ENCODE results near the gene GPR39. TPM values are rescaled to one million over a fixed set of nuclear protein-coding genes. Genes with fewer than 3 reads are reported as not detected.

GPR39 gene
- total RNA-seq, 1 experiment from 2014 or later, result 34.8 TPM

- no peak overlapping the region for H3K4me3 ChIP-seq (ENCODE audit: low read length)
- no peaks in the 10 kb centered on the region for H3K9me3 ChIP-seq (ENCODE audit: low read length)
- no peak overlapping the region for H3K4me2 ChIP-seq (ENCODE audit: low read length)
- no peaks in the 10 kb centered on the region for H3F3A ChIP-seq (ENCODE audit: low read length, unreplicated experiment)
- H4K20me1 ChIP-seq (ENCODE audit: low read length), result no peaks in the 10 kb centered on the region
- ChIA-PET POLR2A (ENCODE audit: unreplicated experiment) (interaction anchor here (0.6 kb wide), 2 partner anchors 14 to 438 kb away, joined by 3 to 4 read pairs; no protein-coding TSS in a partner anchor), CTCF (no interaction called here)
- no peak overlapping the region for H2AFZ ChIP-seq (ENCODE audit: low read length)
- H3K9me2 ChIP-seq (replicated peaks; ENCODE audit: low read length), result no peaks in the 10 kb centered on the region
- H3K9ac ChIP-seq (ENCODE audit: low read length), result no peak overlapping the region
- H3K36me3 ChIP-seq (ENCODE audit: low read depth, low read length), result no peaks in the 10 kb centered on the region
- H3K4me1 ChIP-seq (ENCODE audit: insufficient read depth, low read length), result peaks cover 18% of the 10 kb centered on the region
- intact Hi-C loops (cut with micrococcal nuclease), result no loop called here
- no peak for TF ChIP-seq EZH2 (IDR thresholded peaks at IDR 0.05; ENCODE audit: low read length, unreplicated experiment)
- H3K27me3 ChIP-seq (ENCODE audit: low read length), result no peaks in the 10 kb centered on the region
- no TSS peak for BruUV-seq (replicated peaks)
- DNase-seq (peak; percentile 21), ATAC-seq (peak; percentile 37; the same call in 1 of the 2 replicates)
- H3K27ac ChIP-seq (ENCODE audit: low read length), result no peak overlapping the region
- H3K79me2 ChIP-seq (ENCODE audit: low read length), result peaks cover 27% of the 10 kb centered on the region; the same call in 1 of the 2 replicates
Observed at GRCh38 chr2:132632000-132632649, 215.5 kb downstream of the GPR39 start.

DNA sequence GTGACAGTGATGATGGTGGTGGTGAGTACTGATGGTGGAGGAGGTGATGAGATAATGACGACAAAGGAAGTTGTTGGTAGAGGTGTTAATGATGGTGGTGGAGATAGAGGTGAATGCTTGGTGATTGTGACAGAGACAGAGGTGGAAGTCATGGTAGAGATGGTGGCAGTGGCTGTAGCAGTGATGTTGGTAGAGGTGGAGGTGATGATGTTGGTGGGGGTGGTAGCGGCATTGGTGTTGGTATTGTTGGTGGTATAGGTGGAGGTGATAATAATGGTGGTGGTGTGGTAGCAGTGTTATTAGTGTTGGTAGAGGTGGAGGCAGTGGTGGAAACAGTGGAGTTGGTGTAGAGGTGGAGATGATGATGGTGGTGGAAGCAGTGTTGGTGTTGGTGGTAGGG lies 217.0 kb downstream of the GPR39 start:
- Histone ChIP-seq H3K27ac (ENCODE audit: low read length) (no peak overlapping the region), H3K4me2 (ENCODE audit: low read length) (no peak overlapping the region), H3K9me3 (ENCODE audit: low read length) (no peaks in the 10 kb centered on the region), H3K79me2 (ENCODE audit: low read length) (peaks cover 25% of the 10 kb centered on the region; the same call in 1 of the 2 replicates), H3K27me3 (ENCODE audit: low read length) (no peaks in the 10 kb centered on the region), H3K9me2 (replicated peaks; ENCODE audit: low read length) (no peaks in the 10 kb centered on the region), H2AFZ (ENCODE audit: low read length) (no peak overlapping the region), H3K9ac (ENCODE audit: low read length) (no peak overlapping the region), H4K20me1 (ENCODE audit: low read length) (no peaks in the 10 kb centered on the region), H3K4me3 (ENCODE audit: low read length) (no peak overlapping the region), H3F3A (ENCODE audit: low read length, unreplicated experiment) (no peaks in the 10 kb centered on the region), H3K4me1 (ENCODE audit: insufficient read depth, low read length) (peaks cover 8% of the 10 kb centered on the region), H3K36me3 (ENCODE audit: low read depth, low read length) (no peaks in the 10 kb centered on the region)
- TF ChIP-seq, protein P1, sequence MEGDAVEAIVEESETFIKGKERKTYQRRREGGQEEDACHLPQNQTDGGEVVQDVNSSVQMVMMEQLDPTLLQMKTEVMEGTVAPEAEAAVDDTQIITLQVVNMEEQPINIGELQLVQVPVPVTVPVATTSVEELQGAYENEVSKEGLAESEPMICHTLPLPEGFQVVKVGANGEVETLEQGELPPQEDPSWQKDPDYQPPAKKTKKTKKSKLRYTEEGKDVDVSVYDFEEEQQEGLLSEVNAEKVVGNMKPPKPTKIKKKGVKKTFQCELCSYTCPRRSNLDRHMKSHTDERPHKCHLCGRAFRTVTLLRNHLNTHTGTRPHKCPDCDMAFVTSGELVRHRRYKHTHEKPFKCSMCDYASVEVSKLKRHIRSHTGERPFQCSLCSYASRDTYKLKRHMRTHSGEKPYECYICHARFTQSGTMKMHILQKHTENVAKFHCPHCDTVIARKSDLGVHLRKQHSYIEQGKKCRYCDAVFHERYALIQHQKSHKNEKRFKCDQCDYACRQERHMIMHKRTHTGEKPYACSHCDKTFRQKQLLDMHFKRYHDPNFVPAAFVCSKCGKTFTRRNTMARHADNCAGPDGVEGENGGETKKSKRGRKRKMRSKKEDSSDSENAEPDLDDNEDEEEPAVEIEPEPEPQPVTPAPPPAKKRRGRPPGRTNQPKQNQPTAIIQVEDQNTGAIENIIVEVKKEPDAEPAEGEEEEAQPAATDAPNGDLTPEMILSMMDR (conservative IDR thresholded peaks at IDR 0.05; ENCODE audit: low read depth, low read length), result no peak
- TF ChIP-seq EZH2 (IDR thresholded peaks at IDR 0.05; ENCODE audit: low read length, unreplicated experiment), result no peak
- no peak for TF ChIP-seq EZH2phosphoT487 (IDR thresholded peaks at IDR 0.05; ENCODE audit: borderline replicate concordance, low read length)
- intact Hi-C loops (cut with micrococcal nuclease), result no loop called here
- ChIA-PET CTCF (no interaction called here), POLR2A (ENCODE audit: unreplicated experiment) (no interaction called here)
- no peak for DNase-seq
- ATAC-seq, result no peak
- BruUV-seq (replicated peaks), result no TSS peak

DNA sequence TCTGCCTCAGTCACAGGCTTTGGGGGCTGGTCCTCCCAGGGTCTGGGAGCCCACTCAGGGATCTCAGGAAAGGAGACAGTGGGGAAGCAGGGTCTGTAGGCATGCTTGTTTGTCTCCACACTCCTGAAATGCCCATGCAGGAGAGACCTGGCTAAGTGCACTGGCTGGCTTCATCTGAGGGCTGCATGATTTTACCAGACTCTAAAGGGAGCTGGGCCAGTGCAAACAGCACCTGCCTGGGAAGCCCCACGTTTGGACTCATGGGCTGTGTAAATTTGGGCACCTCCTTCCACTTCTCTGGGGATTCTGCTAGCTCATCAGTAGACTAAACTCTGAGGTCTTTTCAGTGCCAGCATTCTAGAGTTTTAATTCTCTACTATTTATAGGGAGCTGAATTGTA lies 219.7 kb downstream of the GPR39 start:
- H3K27me3 ChIP-seq (ENCODE audit: low read length), result no peaks in the 10 kb centered on the region
- no peak for ATAC-seq
- ChIA-PET CTCF (no interaction called here), POLR2A (ENCODE audit: unreplicated experiment) (no interaction called here)
- peaks cover 19% of the 10 kb centered on the region; the same call in 1 of the 2 replicates for H3K79me2 ChIP-seq (ENCODE audit: low read length)
- H3K4me1 ChIP-seq (ENCODE audit: insufficient read depth, low read length), result peaks cover 8% of the 10 kb centered on the region
- no TSS peak for BruUV-seq (replicated peaks)
- H3K36me3 ChIP-seq (ENCODE audit: low read depth, low read length), result no peaks in the 10 kb centered on the region
- intact Hi-C loops (cut with micrococcal nuclease), result no loop called here
- no peaks in the 10 kb centered on the region for H4K20me1 ChIP-seq (ENCODE audit: low read length)
- no peak overlapping the region for H3K4me3 ChIP-seq (ENCODE audit: low read length)
- TF ChIP-seq EZH2 (IDR thresholded peaks at IDR 0.05; ENCODE audit: low read length, unreplicated experiment), result no peak
- no peak for TF ChIP-seq EZH2phosphoT487 (IDR thresholded peaks at IDR 0.05; ENCODE audit: borderline replicate concordance, low read length)
- TF ChIP-seq, protein P1 (conservative IDR thresholded peaks at IDR 0.05; ENCODE audit: low read depth, low read length), result no peak
- H3K9me2 ChIP-seq (replicated peaks; ENCODE audit: low read length), result no peaks in the 10 kb centered on the region
- no peak for DNase-seq
- H3K27ac ChIP-seq (ENCODE audit: low read length), result no peak overlapping the region
- no peaks in the 10 kb centered on the region for H3K9me3 ChIP-seq (ENCODE audit: low read length)
- H3K9ac ChIP-seq (ENCODE audit: low read length), result no peak overlapping the region
- no peaks in the 10 kb centered on the region for H3F3A ChIP-seq (ENCODE audit: low read length, unreplicated experiment)
- no peak overlapping the region for H3K4me2 ChIP-seq (ENCODE audit: low read length)
- no peak overlapping the region for H2AFZ ChIP-seq (ENCODE audit: low read length)

Data from PC-3 (cell line).